Measurements from ENCODE around the gene ENTPD2. TPM values are rescaled to one million over a fixed set of nuclear protein-coding genes. Genes with fewer than 3 reads are reported as not detected.

ENTPD2 gene
- total RNA-seq, 2 experiments from 2014 or later: 0.16 TPM; not detected in 1

DNA sequence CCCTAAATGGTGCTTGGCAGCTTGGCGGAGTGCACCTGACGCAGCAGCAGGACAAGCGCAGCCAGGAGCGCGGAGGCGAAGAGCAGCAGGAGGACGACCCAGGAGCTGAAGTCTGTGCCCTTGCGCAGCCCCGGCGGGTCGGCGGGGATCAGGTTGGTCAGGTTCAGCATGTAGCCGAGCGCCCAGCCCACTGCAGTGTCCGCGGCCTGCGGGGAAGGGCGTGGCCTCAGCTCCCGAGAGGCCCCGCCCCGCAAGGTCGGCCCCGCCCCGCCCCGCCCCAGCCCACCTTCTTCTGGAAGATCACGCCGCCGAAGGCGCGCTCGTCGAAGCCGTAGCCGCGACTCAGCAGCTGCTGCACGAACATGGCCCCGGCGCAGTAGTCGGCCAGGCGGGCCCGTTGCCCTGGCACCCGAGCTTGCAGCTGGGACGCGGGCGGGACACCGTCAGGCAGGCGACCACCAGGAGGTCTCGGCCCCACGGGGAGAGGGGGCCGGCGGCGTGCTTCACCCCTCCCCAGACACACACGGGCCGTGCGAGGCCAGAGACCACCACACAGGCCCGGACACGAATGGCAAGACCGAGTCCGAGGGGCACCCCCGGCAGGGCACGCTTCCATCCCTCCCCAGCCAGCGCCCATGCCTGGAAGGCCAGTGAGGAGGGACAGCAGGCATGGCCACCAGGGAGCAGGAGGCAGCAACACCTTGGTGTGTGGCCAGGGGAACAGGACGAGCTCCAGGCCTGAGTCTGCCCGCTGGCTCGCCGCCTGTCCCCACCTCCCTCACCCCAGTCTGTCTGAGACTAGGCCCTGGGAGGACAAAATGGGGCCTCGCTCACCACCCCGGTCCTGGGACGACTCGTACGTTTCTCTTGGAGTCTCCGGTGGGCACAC lies 5.0 kb downstream of the ENTPD2 start:
- H3K9me3 ChIP-seq (ENCODE audit: low read length): no peaks in the 10 kb centered on the region
- no peak overlapping the region for H3K4me3 ChIP-seq (ENCODE audit: low read depth, low read length, poor library complexity, severe bottlenecking)
- H3K4me1 ChIP-seq (ENCODE audit: insufficient read depth, low read length, poor library complexity, severe bottlenecking): peaks cover 4% of the 10 kb centered on the region
- no peak overlapping the region for H3K27ac ChIP-seq (ENCODE audit: low read depth, low read length, poor library complexity, severe bottlenecking)
- no peak for TF ChIP-seq EZH2phosphoT487 (IDR thresholded peaks at IDR 0.05; ENCODE audit: borderline replicate concordance, low read depth, low read length)
- TF ChIP-seq, protein P1, sequence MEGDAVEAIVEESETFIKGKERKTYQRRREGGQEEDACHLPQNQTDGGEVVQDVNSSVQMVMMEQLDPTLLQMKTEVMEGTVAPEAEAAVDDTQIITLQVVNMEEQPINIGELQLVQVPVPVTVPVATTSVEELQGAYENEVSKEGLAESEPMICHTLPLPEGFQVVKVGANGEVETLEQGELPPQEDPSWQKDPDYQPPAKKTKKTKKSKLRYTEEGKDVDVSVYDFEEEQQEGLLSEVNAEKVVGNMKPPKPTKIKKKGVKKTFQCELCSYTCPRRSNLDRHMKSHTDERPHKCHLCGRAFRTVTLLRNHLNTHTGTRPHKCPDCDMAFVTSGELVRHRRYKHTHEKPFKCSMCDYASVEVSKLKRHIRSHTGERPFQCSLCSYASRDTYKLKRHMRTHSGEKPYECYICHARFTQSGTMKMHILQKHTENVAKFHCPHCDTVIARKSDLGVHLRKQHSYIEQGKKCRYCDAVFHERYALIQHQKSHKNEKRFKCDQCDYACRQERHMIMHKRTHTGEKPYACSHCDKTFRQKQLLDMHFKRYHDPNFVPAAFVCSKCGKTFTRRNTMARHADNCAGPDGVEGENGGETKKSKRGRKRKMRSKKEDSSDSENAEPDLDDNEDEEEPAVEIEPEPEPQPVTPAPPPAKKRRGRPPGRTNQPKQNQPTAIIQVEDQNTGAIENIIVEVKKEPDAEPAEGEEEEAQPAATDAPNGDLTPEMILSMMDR (conservative IDR thresholded peaks at IDR 0.05; ENCODE audit: low read length): no peak
- no peaks in the 10 kb centered on the region for H3K9me2 ChIP-seq (ENCODE audit: insufficient read depth, low read length)
- POLR2A ChIA-PET: no interaction called here
- intact Hi-C loops (cut with micrococcal nuclease; ENCODE audit: unreplicated experiment): no loop called here
- no peak overlapping the region for H3K4me2 ChIP-seq (ENCODE audit: low read length)
- no peak for DNase-seq (ENCODE audit: low spot score)
- CTCF ChIA-PET (ENCODE audit: unreplicated experiment): no interaction called here
- H3K36me3 ChIP-seq (ENCODE audit: insufficient read depth, low read length): no peaks in the 10 kb centered on the region
- no peaks in the 10 kb centered on the region for H3K79me2 ChIP-seq (ENCODE audit: insufficient read depth, low read depth, low read length)
- H4K20me1 ChIP-seq (ENCODE audit: insufficient read depth, low read length): 0 out of 2 replicates have a peak, but pooled peaks cover 3% of the 10 kb centered on the region
- no peak overlapping the region for H2AFZ ChIP-seq (ENCODE audit: low read length)
- BruUV-seq (replicated peaks): no TSS peak

DNA sequence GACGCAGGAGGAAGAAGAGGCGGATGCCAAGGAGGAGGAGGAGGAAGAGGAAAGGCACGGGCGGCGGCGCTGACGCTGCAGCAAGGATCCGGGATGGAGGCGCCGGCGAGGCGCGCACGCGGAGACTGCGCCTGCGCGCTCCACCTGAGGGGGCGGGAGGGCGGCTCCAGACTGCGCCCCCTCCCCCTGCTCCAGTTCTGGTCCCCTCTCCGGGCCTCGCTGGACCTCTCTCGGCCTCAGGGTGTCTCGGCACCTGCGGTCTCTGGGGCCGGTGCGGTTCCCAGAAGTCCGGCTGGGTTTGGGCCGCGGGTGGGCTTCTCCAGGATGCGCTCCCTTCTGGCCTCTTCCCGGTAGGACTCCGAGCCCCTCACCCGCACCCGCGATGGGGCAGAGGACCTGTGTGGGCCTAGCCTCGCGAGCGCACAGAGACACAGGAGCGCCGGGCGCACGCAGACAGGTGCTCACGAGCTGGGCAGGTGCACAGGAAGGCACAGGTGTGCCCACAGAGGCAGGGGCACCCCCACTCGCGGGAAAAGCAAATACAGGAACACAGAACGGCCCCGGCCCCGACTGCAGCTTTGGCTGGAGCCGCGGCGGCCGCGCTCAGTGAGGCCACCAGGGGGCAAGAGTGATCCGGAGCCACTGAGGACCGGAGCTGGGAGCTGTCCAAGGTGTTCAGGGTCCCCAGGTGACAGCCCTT lies 7.6 kb downstream of the ENTPD2 start, which contains the start of gene NPDC1:
TSS of gene NPDC1 (minus strand) at position 90 of the 700 bp plus-strand sequence. CDS start 188 bp downstream, outside the sequence.
- Histone ChIP-seq H3K36me3 (ENCODE audit: insufficient read depth, low read length) (no peaks in the 10 kb centered on the region), H2AFZ (ENCODE audit: low read length) (no peak within 1 kb of the TSS; the same call in 1 of the 2 replicates), H3K79me2 (ENCODE audit: insufficient read depth, low read depth, low read length) (no peaks in the 10 kb centered on the region), H4K20me1 (ENCODE audit: insufficient read depth, low read length) (0 out of 2 replicates have a peak, but pooled peaks cover 3% of the 10 kb centered on the region), H3K4me3 (ENCODE audit: low read depth, low read length, poor library complexity, severe bottlenecking) (peak within 1 kb of the TSS; percentile 57), H3K9me3 (ENCODE audit: low read length) (no peaks in the 10 kb centered on the region), H3K4me2 (ENCODE audit: low read length) (peak within 1 kb of the TSS; percentile 77), H3K4me1 (ENCODE audit: insufficient read depth, low read length, poor library complexity, severe bottlenecking) (peaks cover 4% of the 10 kb centered on the region), H3K27ac (ENCODE audit: low read depth, low read length, poor library complexity, severe bottlenecking) (no peak within 1 kb of the TSS), H3K9me2 (ENCODE audit: insufficient read depth, low read length) (no peaks in the 10 kb centered on the region)
- no peak for TF ChIP-seq EZH2phosphoT487 (IDR thresholded peaks at IDR 0.05; ENCODE audit: borderline replicate concordance, low read depth, low read length)
- TF ChIP-seq, protein P1 (conservative IDR thresholded peaks at IDR 0.05; ENCODE audit: low read length): peak; percentile 81
- intact Hi-C loops (cut with micrococcal nuclease; ENCODE audit: unreplicated experiment): loop anchor here (1.0 to 2.0 kb wide), 3 partner anchors 21 to 181 kb away; partner anchors contain the start of gene RNF224
- ChIA-PET CTCF (ENCODE audit: unreplicated experiment) (interaction anchor here (1.0 to 1.4 kb wide), 4 partner anchors 17 to 23 kb away, joined by 3 to 6 read pairs (median 4); no protein-coding TSS in a partner anchor), POLR2A (interaction anchor here (0.7 to 1.3 kb wide), 2 partner anchors 25 to 40 kb away, joined by 3 to 5 read pairs; partner anchors contain the start of gene MAN1B1)
- peak; percentile 82 for DNase-seq (ENCODE audit: low spot score)
- BruUV-seq (replicated peaks): no TSS peak

All from OCI-LY7 (cell line).